Suprapubic skin (tissue), 3 donors: ENCODE results near the gene CAPN5.

Experiments
- CTCF ChIP-seq, 2 donors: fragments of 200-600 bp in 1 of 2; fragments of 450-650 bp in 1 of 2; sonication (generic) in 1 of 2; IDR thresholded peaks; one replicate each; pipeline ENCODE4 v1.5.1; 2016 to 2019; ENCODE audit warnings: antibody characterized with exemption in 2 of 2, mild to moderate bottlenecking in 1 of 2, moderate library complexity in 1 of 2
- POLR2AphosphoS5 ChIP-seq, 3 donors: sonication (generic); formaldehyde crosslinking; IDR thresholded peaks; one replicate each; pipeline ENCODE4 v1.6.1; 2017; ENCODE audit warnings: antibody characterized with exemption in 3 of 3

- TF ChIP-seq CTCF (IDR thresholded peaks at IDR 0.05) (peak in 1 of 2 donors; percentile 83), POLR2AphosphoS5 (IDR thresholded peaks at IDR 0.05) (no peak)
Measured at GRCh38 chr11:77046060-77046501, 20.7 kb upstream of the CAPN5 start.
